GM21515 (cell line): ENCODE data around the gene UPK1B.

Experiments used
- ATAC-seq: cut with Tn5 transposase; IDR thresholded peaks from one replicate; pipeline ENCODE4 v1.9.1; 2021; ENCODE audit not compliant: unreplicated experiment

The UPK1B gene

GRCh38 chr3:119175872-119176756, 2.7 kb downstream of the UPK1B start:
- ATAC-seq, result no peak

GRCh38 chr3:119176778-119177177, 3.4 kb downstream of the UPK1B start:
- no peak for ATAC-seq

- no peak for ATAC-seq
Measured at GRCh38 chr3:119177321-119177720, 3.9 kb downstream of the UPK1B start.

GRCh38 chr3:119181765-119182164, 8.4 kb downstream of the UPK1B start:
- ATAC-seq, result no peak

GRCh38 chr3:119184111-119184510, 10.7 kb downstream of the UPK1B start:
- no peak for ATAC-seq

- ATAC-seq, result no peak
Measured at GRCh38 chr3:119184796-119185570, 11.6 kb downstream of the UPK1B start.

- ATAC-seq, result no peak
Measured at GRCh38 chr3:119187266-119187665, 13.9 kb downstream of the UPK1B start.

- ATAC-seq, result no peak
Measured at GRCh38 chr3:119191800-119192199, 18.4 kb downstream of the UPK1B start.

- no peak for ATAC-seq
Measured at GRCh38 chr3:119194237-119195150, 21.1 kb downstream of the UPK1B start.

GRCh38 chr3:119195151-119195476, 21.7 kb downstream of the UPK1B start:
- no peak for ATAC-seq

GRCh38 chr3:119195911-119196310, 22.5 kb downstream of the UPK1B start:
- ATAC-seq, result no peak

GRCh38 chr3:119205209-119205608, 31.8 kb downstream of the UPK1B start:
- ATAC-seq, result no peak

- no peak for ATAC-seq
Measured at GRCh38 chr3:119205685-119206084, 32.3 kb downstream of the UPK1B start.

- ATAC-seq, result no peak
Measured at GRCh38 chr3:119206611-119207511, 33.5 kb downstream of the UPK1B start.

GRCh38 chr3:119207512-119207875, 34.1 kb downstream of the UPK1B start:
- no peak for ATAC-seq

- ATAC-seq, result no peak
Measured at GRCh38 chr3:119211193-119211592, 37.8 kb downstream of the UPK1B start.

- ATAC-seq, result no peak
Measured at GRCh38 chr3:119211803-119212202, 38.4 kb downstream of the UPK1B start.

GRCh38 chr3:119219069-119219468, 45.7 kb downstream of the UPK1B start:
- peak; percentile 99 for ATAC-seq

GRCh38 chr3:119220198-119220597, 46.8 kb downstream of the UPK1B start:
- no peak for ATAC-seq

- no peak for ATAC-seq
Measured at GRCh38 chr3:119220970-119221667, 47.7 kb downstream of the UPK1B start.
